AG08396 (cell line): ENCODE results near the gene ELOA.
"Not testable (repeated sequence)": the region's sequence is repeated elsewhere in the genome, so short reads cannot be mapped to it uniquely, and the experiment has no call there.

Source experiments
- DNase-seq: peaks from one replicate; pipeline ENCODE4 v3.0.0; 2012; ENCODE audit warnings: low spot score, mixed read lengths

ELOA gene

GRCh38 chr1:23800400-23801337, 57.4 kb downstream of the ELOA start, which contains the start of gene GALE:
Gene GALE, minus strand, starts transcription at chr1:23800754. Its CDS starts 1,747 bp downstream, at chr1:23799007.
- peak; percentile 99 for DNase-seq

DNA sequence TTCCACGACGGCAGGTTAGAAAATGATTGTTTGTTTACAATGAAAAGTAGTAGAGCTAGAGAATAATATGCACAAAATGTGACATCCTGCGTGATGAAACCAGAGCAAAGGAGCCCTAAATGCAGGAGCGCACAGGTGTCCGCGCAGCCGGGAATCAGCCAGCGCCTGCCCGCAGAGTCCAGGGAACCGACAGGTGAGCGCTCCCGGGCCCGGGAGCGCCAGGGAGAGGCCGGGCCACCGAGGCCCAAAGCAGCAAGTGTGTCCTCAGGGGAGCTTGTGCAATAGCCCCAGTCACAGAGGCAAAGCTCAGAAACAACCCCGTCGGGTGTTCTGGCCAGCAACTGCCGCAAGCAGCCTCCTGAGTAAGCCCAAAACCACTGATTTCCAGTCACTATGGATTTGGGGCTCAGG, 58.1 kb downstream of the ELOA start:
- no peak for DNase-seq

DNA sequence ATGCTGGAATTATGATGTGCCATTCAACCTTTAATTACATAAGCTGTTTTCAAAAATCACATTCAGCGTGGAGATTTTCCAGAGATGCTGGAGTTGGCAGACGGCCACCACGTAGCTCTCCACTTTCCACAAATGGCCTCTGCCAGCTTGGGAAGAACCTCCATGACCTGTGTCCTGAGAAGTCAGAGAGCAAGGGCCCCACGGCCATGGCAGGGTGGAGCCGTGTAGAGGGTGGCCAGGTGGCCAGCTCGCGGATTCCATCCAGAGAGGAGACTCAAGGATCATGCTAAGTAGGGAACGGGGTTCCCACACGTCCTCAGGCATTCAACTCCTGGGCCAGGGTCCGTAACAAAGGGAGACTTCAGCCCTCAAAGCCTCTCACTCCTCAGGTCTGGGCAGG, 58.6 kb downstream of the ELOA start:
- DNase-seq = no peak

DNA sequence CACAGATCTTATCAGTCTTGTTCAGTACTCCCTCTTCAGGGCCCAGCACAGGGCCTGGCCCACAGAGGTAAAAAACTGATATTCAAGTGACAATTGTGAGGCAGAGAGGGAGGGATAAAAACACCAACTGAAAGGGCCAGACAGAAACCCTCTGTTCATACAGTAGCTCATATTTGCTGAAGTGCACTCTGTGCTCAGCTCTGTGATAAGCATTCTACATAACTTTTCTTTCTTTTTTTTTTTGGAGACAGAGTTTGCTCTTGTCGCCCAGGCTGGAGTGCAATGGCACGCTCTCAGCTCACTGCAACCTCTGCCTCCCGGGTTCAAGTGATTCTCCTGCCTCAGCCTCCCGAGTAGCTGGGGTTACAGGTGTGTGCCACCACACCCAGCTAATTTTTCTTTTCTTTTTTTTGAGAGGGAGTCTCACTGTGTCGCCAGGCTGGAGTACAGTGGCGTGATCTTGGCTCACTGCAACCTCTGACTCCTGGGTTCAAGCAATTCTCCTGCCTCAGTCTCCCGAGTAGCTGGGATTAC, 59.6 kb downstream of the ELOA start:
- DNase-seq = not testable (repeated sequence)

DNA sequence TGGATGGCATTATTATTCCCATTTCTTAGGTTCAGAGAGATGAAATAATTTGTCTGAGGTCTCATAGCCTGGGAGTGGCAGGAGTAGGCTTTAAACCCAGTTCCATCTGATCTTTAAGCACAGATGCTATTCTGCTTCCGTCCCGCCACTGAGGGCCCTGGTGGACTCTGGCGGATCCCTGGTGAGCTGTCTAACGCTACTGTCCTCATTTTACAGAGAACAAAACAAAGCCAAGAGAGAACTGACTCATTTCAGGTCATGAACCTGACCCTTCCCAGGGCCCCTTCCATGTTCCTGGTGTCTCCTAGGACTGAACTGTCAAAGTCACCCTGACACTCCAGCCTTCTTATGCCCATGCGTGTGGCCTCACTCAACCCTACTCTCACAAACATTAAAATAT, 60.4 kb downstream of the ELOA start:
- no peak for DNase-seq

- no peak for DNase-seq
Observed at GRCh38 chr1:23804183-23804835, 61.0 kb downstream of the ELOA start.

GRCh38 chr1:23805025-23805424, 61.8 kb downstream of the ELOA start:
- DNase-seq = no peak

GRCh38 chr1:23806280-23806679, 63.0 kb downstream of the ELOA start:
- DNase-seq = no peak

GRCh38 chr1:23807453-23807852, 64.2 kb downstream of the ELOA start:
- DNase-seq = no peak

GRCh38 chr1:23809751-23810171, 66.5 kb downstream of the ELOA start:
- peak; percentile 76 for DNase-seq

- DNase-seq = peak; percentile 50
Observed at GRCh38 chr1:23810818-23811540, 67.7 kb downstream of the ELOA start.
